Effector CD8-positive, alpha-beta T cell (primary cell): ENCODE measurements around the gene RPN1.

ENCODE experiments used
- DNase-seq: peaks from one replicate; lab custom pipeline; 2025; lab: John Stamatoyannopoulos, UW

The RPN1 gene

DNA sequence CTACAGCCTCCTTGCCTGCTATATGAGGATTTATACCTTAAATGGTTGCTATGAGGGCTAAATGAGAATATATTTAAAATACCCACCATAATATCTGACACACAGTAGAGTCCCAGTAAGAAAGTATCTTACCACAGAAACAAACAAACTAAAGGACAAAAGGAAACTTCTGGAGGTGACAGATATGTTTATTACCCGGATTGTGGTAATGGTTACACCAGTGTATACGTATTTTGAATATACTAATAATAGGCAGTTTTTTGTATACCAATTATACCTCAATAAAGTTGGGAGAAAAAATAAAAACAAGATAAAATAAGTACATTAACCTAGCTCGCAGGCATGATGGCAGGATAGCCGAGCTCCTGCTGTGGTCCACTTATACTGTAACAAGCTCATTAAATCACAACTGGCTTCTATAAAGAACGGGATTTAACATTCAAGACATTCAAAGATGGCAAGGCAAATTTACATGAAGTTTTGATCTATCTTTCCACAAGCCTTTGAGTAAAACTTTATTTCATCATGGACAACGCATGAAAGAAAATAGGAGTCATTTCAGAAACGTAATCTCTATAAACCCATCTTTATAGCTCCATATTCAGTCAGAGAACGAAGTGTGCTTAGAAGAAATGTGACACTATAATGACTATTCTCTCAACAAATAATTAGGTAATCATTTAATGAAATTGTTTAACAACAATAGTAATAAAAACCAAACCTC lies 1.5 kb downstream of the RPN1 start:
- no peak for DNase-seq

- DNase-seq, result no peak
Observed at GRCh38 chr3:128648402-128648801, 2.2 kb downstream of the RPN1 start.

DNA sequence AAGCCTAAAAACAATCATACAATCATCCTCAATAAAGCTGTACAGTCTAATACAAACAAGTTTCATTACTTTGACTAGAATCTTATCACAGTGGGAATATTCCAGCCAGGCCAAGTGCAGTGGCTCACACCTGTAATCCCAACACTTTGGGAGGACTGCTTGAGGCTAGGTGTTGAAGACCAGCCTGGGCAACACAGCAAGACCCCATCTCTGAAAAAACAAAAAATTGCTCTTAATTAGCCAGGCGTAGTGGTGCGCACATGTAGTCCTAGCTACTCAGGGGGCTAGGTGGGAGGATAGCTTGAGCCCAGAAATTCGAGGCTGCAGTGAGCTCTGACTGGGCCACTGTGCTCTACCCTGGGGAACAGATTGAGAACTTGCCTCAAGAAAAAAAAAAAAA lies 3.3 kb downstream of the RPN1 start:
- no peak for DNase-seq

- DNase-seq, result no peak
Observed at GRCh38 chr3:128634075-128634611, 16.5 kb downstream of the RPN1 start.

- no peak for DNase-seq
Observed at GRCh38 chr3:128632301-128632700, 18.3 kb downstream of the RPN1 start.

DNA sequence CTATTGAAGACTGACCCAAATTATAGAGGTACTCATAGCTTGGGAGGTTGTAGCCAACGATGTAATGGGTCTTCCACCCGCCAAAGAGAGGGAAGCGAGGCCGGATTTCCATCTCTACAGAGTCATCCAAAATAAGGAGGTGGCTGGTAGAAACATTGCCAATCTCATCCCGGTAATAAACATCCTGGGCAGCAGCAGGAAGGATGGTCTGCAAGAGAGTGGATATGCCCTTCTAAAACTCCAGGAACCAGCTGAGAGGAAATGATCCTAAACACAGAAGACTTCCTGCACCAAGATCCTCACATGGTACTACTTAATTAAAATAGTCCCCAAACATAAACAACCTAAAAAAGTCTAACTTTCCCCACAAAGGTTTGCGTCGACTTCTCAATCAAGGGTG lies 20.7 kb downstream of the RPN1 start:
- DNase-seq, result no peak

DNA sequence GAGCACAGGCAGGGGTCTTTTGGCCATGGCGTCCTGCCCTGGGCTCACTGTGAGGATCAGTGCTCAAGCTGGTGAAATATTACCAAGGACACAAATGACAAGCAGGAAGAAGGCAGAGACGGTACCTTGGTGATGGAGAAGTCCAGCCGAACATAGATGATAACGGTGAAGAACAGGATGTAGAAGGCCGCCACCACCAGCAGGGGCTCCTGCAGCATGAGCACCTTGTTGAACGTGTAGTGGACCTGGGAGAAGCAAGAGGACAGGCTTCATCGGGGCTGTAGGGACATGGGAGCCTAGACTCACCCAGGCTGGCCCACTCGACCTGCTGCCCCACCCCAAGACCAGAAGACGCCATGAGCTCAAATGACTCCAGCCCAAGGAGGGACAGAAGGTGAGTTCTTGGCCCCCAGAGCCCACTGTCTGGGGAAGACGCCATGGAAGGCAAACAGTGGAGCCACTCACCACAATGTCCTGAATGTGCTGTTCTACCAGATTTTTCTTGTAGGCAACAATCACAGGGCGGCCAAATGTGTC lies 25.1 kb downstream of the RPN1 start:
- no peak for DNase-seq

DNA sequence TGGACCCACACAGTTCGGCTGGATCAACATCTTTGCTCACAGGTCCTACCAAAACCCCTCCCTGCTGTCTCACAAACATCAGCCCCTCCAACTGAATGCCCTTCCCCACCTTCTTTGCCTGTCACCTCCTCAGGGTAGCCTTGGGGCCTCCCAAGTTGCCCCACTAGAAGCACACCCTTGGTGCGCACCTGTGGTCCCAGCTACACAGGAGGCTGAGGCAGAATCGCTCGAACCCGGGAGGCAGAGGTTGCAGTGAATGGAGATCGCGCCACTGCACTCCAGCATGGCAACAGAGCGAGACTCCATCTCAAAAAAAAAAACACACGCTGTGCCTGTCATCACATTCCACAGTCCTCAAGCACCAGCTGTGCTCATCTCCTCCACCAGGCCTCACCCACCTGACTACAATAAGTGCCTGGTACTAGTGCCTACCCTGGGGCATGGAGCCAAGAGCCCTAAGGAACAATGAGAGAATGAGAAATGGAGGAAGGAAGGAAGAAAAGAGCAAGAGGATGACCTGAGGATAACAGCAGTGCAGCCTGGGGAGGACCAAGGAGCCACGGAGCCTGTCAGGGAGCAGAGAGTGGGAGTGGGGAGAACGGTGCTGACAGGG lies 26.0 kb downstream of the RPN1 start:
- no peak for DNase-seq

DNA sequence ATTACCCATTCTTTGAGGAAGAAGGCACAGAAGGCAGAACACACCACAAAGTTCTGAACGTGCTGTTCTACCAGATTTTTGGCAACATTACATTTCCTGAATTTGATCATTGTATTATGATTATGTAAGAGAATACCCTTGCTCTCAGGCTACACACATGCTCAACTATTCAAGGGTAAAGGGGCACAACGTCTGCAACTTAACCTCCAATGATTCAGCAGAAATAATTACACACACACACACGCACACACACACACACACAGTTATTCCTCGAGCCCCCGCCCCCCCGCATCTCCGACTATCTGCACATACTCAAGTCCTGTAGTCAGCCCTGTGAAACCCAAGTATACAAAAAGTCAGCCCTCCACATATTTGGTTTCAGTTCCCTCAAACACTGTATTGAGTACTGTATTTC lies 26.8 kb downstream of the RPN1 start:
- no peak for DNase-seq

- no peak for DNase-seq
Observed at GRCh38 chr3:128621931-128622330, 28.7 kb downstream of the RPN1 start.

- no peak for DNase-seq
Observed at GRCh38 chr3:128621234-128621633, 29.4 kb downstream of the RPN1 start.

DNA sequence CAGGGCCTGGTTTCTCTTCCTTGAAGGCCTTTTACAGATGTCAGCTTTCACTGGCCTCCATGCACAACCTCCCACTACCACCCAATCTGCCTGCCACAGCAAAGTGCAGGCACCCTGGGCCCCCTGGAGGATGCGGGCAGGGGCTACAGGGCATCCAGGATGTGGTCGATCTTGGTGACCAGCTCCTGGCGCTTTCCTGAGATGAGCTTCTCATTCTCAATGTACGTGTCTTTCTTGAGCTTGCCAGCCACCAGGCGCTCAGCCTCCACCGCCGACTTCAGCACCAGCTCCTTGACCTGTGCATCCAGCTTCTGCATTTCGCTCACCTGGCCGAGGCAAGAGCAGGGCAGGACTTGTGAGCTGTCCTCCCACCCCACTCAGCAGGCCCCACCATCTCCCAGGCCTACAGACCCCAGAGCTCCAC lies 30.3 kb downstream of the RPN1 start:
- DNase-seq, result no peak

DNA sequence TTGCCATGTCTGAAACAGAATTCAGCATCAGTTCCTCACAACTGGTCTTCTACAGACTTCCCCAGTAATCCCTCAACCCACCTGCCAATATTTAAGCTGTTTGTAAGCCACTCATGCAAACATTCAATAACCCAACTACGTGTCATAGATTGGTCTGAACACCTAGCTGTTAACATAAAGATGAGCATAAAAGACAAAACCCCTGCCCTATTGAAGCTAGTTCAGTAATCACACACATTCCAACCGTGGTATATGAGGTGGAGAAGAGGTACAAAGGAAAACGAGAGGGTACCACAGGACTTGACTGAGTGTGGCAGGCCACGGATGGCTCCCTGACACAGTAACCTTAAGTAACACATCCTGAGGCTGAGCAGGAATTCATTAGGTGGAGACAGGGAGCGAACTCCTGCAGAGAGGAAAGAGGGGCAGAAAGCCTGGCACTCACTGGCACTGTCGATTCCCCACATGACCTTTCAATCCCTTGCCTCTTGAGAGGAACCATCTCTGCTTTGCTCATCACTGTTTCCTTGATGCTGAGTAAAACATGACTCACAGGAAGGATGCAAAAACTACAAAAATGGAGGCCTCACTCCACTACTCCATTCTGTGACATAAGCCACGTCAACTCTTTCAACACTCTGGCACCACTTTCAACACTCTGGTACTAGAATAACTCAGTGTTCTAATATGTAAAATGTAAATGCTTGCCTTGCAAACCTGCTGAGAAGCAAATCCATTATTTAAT lies 31.3 kb downstream of the RPN1 start:
- no peak for DNase-seq

DNA sequence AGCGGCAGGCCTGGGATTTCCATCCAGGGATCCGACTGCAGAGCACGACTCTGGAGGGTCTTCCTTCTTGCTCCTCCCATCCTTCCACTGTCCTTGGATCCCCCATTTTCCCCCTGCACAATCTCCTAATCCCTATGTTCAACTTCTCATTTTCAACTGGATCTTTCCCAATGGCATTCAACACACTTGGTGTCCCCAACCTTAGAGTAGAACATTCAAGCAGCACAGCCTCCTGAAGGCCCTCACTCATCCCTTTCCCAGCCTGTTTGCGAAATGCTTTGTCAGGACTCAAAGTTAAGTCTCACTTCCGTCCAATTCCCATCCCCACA lies 32.3 kb downstream of the RPN1 start:
- DNase-seq, result no peak

- peak; percentile 98 for DNase-seq
Observed at GRCh38 chr3:128617557-128618397, 32.8 kb downstream of the RPN1 start.

- no peak for DNase-seq
Observed at GRCh38 chr3:128617270-128617556, 33.4 kb downstream of the RPN1 start.

DNA sequence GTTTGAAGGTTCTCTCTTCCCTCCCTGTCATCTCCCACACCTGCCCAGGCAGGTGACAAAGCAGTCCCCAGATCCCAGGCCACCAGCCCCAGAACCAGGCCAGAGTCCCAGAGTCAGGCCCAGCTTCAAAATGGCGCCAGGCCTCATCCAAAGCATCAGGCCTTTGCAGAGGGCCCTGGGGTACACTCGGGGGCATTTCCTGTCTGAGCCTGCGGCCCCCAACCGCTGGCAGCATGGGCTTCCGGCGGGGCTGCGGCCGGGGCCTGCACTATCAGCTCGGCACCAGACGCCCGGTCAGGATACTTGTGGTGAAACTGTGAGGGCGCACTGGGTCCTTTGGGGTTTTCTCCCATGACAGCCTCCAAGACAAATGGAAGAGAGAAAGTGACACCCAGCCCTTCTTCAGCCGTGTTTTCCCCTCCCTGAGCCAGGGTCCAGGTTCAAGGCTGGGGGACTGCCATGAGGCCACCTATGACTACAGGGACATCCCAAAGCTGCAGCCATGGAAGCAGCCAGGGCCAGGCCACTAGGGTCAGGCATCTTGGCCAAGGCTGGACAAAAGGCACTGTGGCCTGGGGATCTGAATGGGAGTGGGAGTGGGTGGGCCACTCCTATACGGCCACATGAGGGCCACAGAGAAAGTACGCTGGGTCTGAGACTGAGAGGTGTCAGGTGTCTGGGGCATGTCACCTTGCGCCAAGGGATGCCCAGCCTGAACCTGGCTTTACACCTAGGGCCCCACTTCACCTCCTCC lies 33.9 kb downstream of the RPN1 start:
- no peak for DNase-seq

- no peak for DNase-seq
Observed at GRCh38 chr3:128614076-128614475, 36.5 kb downstream of the RPN1 start.

- DNase-seq, result no peak
Observed at GRCh38 chr3:128613083-128613829, 37.4 kb downstream of the RPN1 start.

GRCh38 chr3:128610451-128611070 lies 40.1 kb downstream of the RPN1 start:
- no peak for DNase-seq
